ENCODE results near the gene PZP.
"Not testable (repeated sequence)": the region's sequence is repeated elsewhere in the genome, so short reads cannot be mapped to it uniquely, and the experiment has no call there.

Gene PZP

GRCh38 chr12:9208229-9208628 lies at the start of gene PZP:
TSS of gene PZP (minus strand) at chr12:9208395. CDS start at chr12:9208341, 54 bp downstream.
- no peak for DNase-seq

GRCh38 chr12:9256758-9257405 lies 48.7 kb upstream of the PZP start:
- DNase-seq: no peak

GRCh38 chr12:9256341-9256740 lies 48.1 kb upstream of the PZP start:
- no peak for DNase-seq

- no peak for DNase-seq
These were observed 47.6 kb upstream of the PZP start for GRCh38 chr12:9255837-9256236.

GRCh38 chr12:9253464-9253863 lies 45.3 kb upstream of the PZP start:
- no peak for DNase-seq

GRCh38 chr12:9252791-9253190 lies 44.6 kb upstream of the PZP start:
- DNase-seq: not testable (repeated sequence)

GRCh38 chr12:9252256-9252655 lies 44.1 kb upstream of the PZP start:
- no peak for DNase-seq

GRCh38 chr12:9248435-9248834 lies 40.2 kb upstream of the PZP start:
- DNase-seq: no peak

GRCh38 chr12:9244894-9245293 lies 36.7 kb upstream of the PZP start:
- DNase-seq: no peak

- no peak for DNase-seq
These were observed 35.9 kb upstream of the PZP start for GRCh38 chr12:9243999-9244649.

GRCh38 chr12:9241301-9241700 lies 33.1 kb upstream of the PZP start:
- DNase-seq: no peak

- no peak for DNase-seq
These were observed 32.6 kb upstream of the PZP start for GRCh38 chr12:9240776-9241175.

- DNase-seq: not testable (repeated sequence)
These were observed 31.9 kb upstream of the PZP start for GRCh38 chr12:9240004-9240635.

- no peak for DNase-seq
These were observed 29.1 kb upstream of the PZP start for GRCh38 chr12:9237286-9237685.

GRCh38 chr12:9235519-9235918 lies 27.3 kb upstream of the PZP start:
- DNase-seq: no peak

- DNase-seq: no peak
These were observed 19.8 kb upstream of the PZP start for GRCh38 chr12:9227950-9228349.

GRCh38 chr12:9223830-9224229 lies 15.6 kb upstream of the PZP start:
- no peak for DNase-seq

- no peak for DNase-seq
These were observed 13.3 kb upstream of the PZP start for GRCh38 chr12:9221483-9221882.

- not testable (repeated sequence) for DNase-seq
These were observed 12.8 kb upstream of the PZP start for GRCh38 chr12:9221011-9221410.

GRCh38 chr12:9214534-9214933 lies 6.3 kb upstream of the PZP start:
- DNase-seq: no peak

GRCh38 chr12:9211687-9212086 lies 3.5 kb upstream of the PZP start:
- DNase-seq: no peak

GRCh38 chr12:9204380-9204779 lies 3.8 kb downstream of the PZP start:
- DNase-seq: no peak

- DNase-seq: no peak
These were observed 10.2 kb downstream of the PZP start for GRCh38 chr12:9198012-9198411.

GRCh38 chr12:9184276-9184675 lies 23.9 kb downstream of the PZP start:
- no peak for DNase-seq
